Tibial nerve (tissue), 4 donors: ENCODE data around the gene HGFAC.

Source experiments
- CTCF ChIP-seq, 5 experiments: fragments of 200-600 bp in 3 of 5; fragments of 450-650 bp in 2 of 5; sonication (generic) in 3 of 5; IDR thresholded peaks; one replicate each; pipeline ENCODE4 v1.5.1; 2016 to 2019; ENCODE audit warnings: antibody characterized with exemption in 5 of 5, mild to moderate bottlenecking in 3 of 5, moderate library complexity in 2 of 5
- EP300 ChIP-seq, 2 donors: sonication (generic); formaldehyde crosslinking; IDR thresholded peaks; one replicate each; pipeline ENCODE4 v1.6.1; 2017; ENCODE audit warnings: antibody characterized with exemption in 2 of 2, mild to moderate bottlenecking in 1 of 2
- POLR2A ChIP-seq, 2 donors: fragments of 450-650 bp; IDR thresholded peaks; one replicate each; pipeline ENCODE4 v1.6.1; 2017; ENCODE audit warnings: antibody characterized with exemption in 2 of 2, mild to moderate bottlenecking in 2 of 2, moderate library complexity in 2 of 2

- TF ChIP-seq POLR2A (IDR thresholded peaks at IDR 0.05) (no peak), EP300 (IDR thresholded peaks at IDR 0.05) (no peak), CTCF (IDR thresholded peaks at IDR 0.05) (no peak)
These were observed 8.1 kb downstream of the HGFAC start for GRCh38 chr4:3449574-3450534.
